Middle frontal gyrus (tissue), 1 donor: Measurements from ENCODE around the gene EIF2A.

ENCODE experiments used
- DNase-seq: peaks from one replicate; pipeline ENCODE4 v3.0.0-alpha.2; 2015; ENCODE audit warnings: low spot score; ENCODE audit errors: extremely low spot score

Gene EIF2A

DNA sequence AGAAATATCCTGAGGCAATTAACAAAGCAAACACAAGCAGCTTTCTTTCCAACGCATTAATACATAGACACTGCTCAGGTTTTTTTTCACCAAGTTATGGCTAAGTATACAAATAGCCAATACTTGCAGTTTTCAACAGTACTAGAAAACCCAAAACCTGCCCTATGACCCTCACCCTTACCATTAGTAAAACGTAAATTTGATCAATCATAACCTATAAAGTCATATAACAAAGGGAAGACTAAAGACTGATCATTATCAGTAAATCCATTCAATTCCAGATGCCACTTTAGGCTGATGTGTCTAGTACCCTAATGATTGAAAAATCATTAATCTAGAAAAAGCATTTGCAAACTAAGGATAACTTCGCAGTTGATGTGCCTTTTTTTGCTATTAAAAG lies 3.5 kb upstream of the EIF2A start:
- DNase-seq = no peak

DNA sequence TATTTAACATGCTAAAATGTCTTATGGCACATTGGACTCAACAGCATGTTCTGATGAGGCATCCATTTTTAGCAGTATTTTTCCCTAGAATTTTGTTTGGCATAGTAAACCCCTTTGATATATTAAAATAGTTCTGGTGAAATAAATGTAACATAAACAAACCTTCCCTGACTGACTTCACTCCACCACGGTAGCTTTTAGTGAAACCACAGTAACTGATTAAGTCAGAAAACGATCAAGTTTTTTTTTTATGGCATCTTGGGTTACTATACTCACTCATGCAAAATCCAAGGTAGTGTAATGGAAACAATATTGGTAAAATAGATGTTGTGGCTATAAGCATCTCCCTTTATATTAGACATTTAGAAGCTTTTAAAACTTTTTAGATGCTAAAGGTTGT lies 3.1 kb upstream of the EIF2A start:
- DNase-seq = no peak

- DNase-seq = no peak
These were observed 2.5 kb upstream of the EIF2A start for GRCh38 chr3:150544041-150544440.

- DNase-seq = no peak
These were observed 1.9 kb upstream of the EIF2A start for GRCh38 chr3:150544726-150545125.

DNA sequence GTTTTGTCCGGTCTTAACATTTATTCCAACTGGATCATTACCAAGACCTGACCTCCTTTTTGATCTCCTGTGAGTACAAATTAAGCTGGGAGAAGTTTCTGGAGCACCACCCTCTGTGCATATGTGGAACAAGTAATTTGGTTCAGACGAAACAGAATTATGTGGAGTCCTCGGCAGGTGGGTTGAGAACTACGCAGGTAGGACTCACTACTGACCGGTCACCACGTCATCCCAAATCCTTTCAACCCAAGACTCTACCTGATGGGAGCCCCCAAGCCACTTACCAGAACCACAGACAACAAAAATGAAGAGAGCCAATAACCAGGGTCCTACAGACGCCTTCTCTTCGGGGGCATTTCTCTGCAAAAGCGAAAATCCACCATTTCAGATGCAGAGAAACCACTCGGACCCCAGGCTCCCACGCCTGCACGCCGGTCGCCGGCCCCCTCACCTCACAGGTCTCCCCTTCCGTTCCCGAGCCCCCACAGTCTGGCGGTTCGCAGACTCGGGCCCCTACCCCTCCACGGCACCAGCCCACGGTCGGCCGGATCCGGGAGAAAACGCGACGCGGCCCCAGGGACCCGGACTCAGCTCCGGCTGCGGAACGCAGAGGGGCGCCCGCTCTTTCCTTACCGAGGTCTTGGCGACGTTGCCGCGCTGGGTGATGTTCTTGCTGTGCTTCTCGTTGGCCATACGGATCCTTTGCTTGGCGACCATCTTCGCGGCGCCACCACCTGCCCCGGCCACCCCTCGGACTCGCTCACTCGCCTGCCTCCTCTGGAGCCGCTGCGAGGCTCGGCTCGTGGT lies 965 bp upstream of the EIF2A start:
- DNase-seq = no peak

- no peak for DNase-seq
These were observed 606 bp downstream of the EIF2A start for GRCh38 chr3:150547045-150547741.

DNA sequence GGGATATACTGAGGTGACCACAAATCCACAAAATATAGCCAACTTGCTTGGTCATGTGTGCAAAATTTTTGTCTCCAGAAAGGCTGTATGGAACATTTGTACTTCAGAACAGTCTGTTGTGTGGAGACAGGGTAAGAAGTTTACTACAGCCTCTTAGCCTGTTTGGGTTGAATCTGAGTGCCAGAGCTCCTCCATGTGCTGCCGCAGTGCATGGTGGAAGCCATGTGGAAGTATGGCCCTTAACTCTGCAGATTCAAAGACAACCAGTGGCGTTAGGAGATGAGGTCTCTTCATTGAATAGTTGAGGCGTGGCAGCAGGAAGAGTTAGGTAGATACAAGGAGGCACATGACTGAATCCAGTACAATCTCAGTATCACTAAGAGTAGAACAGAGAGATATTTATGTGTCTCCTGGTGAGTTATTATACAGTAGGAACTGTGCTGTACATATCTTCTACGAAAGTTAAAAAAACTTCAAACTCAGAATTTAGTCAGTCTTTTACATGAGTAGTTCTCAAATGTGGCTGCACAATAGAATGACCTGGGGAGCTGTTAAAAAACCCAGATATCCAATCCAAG lies 9.4 kb downstream of the EIF2A start:
- DNase-seq = no peak

GRCh38 chr3:150556792-150557191 lies 10.2 kb downstream of the EIF2A start:
- DNase-seq = no peak

- no peak for DNase-seq
These were observed 11.1 kb downstream of the EIF2A start for GRCh38 chr3:150557725-150558124.

DNA sequence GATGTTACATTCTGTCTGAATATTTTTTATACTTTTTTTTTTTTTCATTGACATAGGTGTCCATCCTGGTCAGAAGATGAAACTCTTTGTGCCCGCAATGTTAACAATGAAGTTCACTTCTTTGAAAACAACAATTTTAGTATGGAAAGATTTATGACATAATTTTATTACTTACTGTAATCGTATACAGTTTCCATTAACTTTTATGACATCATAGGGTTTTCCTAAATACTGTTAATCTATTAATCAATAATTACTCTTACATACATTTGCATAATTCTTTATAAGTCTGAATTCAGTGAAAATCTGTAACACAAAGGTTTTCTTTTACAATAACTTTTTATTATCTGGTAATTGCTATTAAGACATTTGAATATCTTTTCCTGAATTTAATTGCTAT lies 17.7 kb downstream of the EIF2A start:
- DNase-seq = no peak

DNA sequence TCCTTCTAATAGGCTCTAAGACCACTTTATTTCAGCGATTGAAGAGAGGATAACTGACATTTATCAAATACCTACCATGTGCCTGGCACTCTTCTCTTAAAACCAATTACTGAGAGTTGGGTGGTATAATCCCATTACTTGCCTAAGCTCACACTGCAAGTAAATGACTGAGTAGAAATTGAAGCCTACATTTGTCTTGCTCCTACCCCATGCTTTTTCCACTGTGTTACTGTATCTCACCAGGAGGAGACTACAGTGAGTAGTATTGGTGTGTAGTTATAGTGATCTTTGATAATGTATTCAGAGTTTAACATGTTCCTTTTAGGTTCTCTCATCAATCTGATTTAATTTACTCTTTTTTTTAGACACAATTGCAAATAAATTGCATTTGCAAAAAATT lies 20.7 kb downstream of the EIF2A start:
- no peak for DNase-seq

- DNase-seq = no peak
These were observed 31.3 kb downstream of the EIF2A start for GRCh38 chr3:150577855-150578254.

- no peak for DNase-seq
These were observed 34.6 kb downstream of the EIF2A start for GRCh38 chr3:150581174-150581573.

GRCh38 chr3:150582620-150583019 lies 36.0 kb downstream of the EIF2A start:
- no peak for DNase-seq

DNA sequence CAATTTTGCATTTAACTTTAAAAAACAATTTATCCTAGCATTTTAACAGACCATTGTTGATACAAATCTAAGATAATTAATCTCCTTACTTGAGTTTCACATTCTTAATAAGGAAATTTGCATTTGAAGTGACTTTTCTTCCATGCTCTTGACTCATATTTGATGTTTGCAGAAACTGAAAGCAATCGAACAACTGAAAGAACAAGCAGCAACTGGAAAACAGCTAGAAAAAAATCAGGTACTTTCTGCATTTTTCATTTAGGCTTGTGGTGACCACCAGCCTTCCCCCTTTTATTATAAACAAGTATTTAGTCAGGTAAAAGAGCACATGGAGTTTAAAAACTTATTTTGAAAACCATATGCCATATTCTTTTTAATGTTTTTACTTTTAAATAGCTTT lies 36.4 kb downstream of the EIF2A start:
- no peak for DNase-seq

DNA sequence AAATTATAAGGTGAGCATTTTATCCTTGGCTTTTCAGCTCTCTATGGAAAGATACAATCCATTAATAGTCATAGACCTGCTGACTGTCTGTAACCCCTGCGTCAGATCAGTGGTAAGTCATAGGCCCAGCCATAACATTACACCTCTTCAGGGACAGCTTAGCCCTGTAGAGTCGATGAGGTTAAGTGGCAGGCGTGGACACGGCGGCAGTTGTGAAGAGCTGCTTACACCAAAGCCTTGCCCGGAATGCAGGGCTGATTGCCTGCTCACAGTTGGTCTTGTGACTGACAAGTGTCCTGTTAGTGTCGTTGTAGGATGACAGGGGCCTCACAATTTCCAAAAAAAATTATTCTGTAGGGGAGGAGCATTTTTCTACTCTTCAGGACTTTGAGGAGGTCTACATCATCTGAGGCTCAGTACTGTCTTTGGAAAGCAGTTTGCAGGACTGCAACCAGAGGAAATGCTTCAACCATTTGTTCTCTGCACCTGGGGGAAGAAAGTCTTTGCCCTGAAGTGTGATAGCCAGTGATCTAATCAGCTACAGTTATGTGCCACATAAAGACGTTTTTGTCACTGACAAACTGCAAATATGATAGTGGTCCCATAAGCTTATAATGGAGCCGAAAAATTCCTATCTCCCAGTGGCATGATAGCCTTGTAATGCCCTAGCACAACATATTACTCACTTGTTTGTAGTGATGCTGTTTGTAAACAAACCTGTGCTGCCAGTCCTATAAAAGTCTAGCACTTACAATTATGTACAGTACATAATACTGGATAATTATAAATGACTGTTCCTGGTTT lies 41.6 kb downstream of the EIF2A start:
- no peak for DNase-seq

DNA sequence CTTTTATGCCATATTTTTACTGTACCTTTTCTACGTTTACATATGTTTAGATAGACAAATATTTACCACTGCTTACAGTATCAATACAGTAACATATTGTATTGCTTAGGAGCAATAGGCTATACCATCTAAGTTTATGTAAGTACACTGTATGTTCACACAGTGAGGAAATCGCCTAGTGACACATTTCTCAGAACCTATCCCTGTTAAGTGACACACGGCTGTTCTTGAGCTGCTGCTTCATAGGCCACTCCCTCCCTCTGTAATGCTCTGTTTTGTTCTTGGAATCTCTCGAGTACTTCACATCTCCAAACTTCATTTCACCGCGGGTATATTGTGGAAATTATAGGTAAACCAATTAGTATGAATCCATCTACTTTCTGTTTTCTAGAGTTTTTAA lies 43.2 kb downstream of the EIF2A start:
- no peak for DNase-seq

- DNase-seq = no peak
These were observed 47.6 kb downstream of the EIF2A start for GRCh38 chr3:150594150-150594549.

GRCh38 chr3:150597646-150598045 lies 51.1 kb downstream of the EIF2A start:
- DNase-seq = no peak

- DNase-seq = no peak
These were observed 53.2 kb downstream of the EIF2A start for GRCh38 chr3:150599611-150600297.
